HepG2 (cell line): ENCODE data around the gene ERBB3. TPM values are rescaled to one million over a fixed set of nuclear protein-coding genes. Genes with fewer than 3 reads are reported as not detected.

Source experiments
- BCL6 ChIP-seq: IDR thresholded peaks from 2 replicates; pipeline ENCODE4 v1.6.1; 2016; ENCODE audit warnings: missing genetic modification reagents, missing compliant biosample characterization
- CREB1 ChIP-seq, 2 experiments: fragments of 450-650 bp in 1 of 2; IDR thresholded peaks; 2 replicates each; pipeline ENCODE4 v1.6.1; 2016 to 2017; ENCODE audit warnings: control low read depth in 1 of 2, mild to moderate bottlenecking in 1 of 2, missing compliant biosample characterization in 1 of 2, missing genetic modification characterization in 1 of 2
- FOXA1 ChIP-seq, 2 experiments: fragments of 450-650 bp in 1 of 2; sonication (generic) in 1 of 2; formaldehyde crosslinking in 1 of 2; IDR thresholded peaks; 2 replicates each; pipeline versions ENCODE4 v1.4.0 to v1.6.1; 2016 to 2020; ENCODE audit warnings: missing genetic modification reagents in 1 of 2
- GATAD1 ChIP-seq: IDR thresholded peaks from 2 replicates; pipeline ENCODE4 v1.6.1; 2016; ENCODE audit warnings: missing genetic modification reagents, missing compliant biosample characterization
- KLF15 ChIP-seq: sonication (generic); formaldehyde crosslinking; IDR thresholded peaks from 2 replicates; pipeline ENCODE4 v1.8.1; 2023; ENCODE audit warnings: borderline replicate concordance, mild to moderate bottlenecking, inconsistent platforms, missing genetic modification reagents, mixed read lengths
- NAIF1 ChIP-seq: sonication (generic); formaldehyde crosslinking; IDR thresholded peaks from 2 replicates; pipeline ENCODE4 v1.5.0; 2020; ENCODE audit warnings: mild to moderate bottlenecking, missing genetic modification reagents, borderline replicate concordance
- RBM22 ChIP-seq: fragments of 200-400 bp; formaldehyde crosslinking; optimal IDR thresholded peaks from 2 replicates; pipeline ENCODE3; 2017; ENCODE audit warnings: mild to moderate bottlenecking, low read length, moderate library complexity
- RXRB ChIP-seq: IDR thresholded peaks from 2 replicates; pipeline ENCODE4 v1.6.1; 2016; ENCODE audit warnings: borderline replicate concordance, missing genetic modification reagents, missing compliant biosample characterization
- YEATS4 ChIP-seq: sonication (generic); formaldehyde crosslinking; IDR thresholded peaks from 2 replicates; pipeline ENCODE4 v1.4.0; 2020; ENCODE audit warnings: missing genetic modification reagents, borderline replicate concordance
- ZMYM3 ChIP-seq: sonication (generic); formaldehyde crosslinking; IDR thresholded peaks from 2 replicates; pipeline ENCODE4 v1.5.1; 2020; ENCODE audit warnings: mild to moderate bottlenecking, missing genetic modification reagents
- ZNF263 ChIP-seq: sonication (generic); formaldehyde crosslinking; IDR thresholded peaks from 2 replicates; pipeline ENCODE4 v1.4.0; 2020; ENCODE audit warnings: missing genetic modification reagents
- ZNF567 ChIP-seq: sonication (generic); formaldehyde crosslinking; IDR thresholded peaks from 2 replicates; pipeline ENCODE4 v1.8.1; 2023; ENCODE audit warnings: mild to moderate bottlenecking, missing genetic modification reagents, borderline replicate concordance
- ZNF577 ChIP-seq: sonication (generic); formaldehyde crosslinking; IDR thresholded peaks from 2 replicates; pipeline ENCODE4 v1.4.0; 2020; ENCODE audit warnings: mild to moderate bottlenecking, low read depth, missing genetic modification reagents, borderline replicate concordance
- ZNF740 ChIP-seq: sonication (generic); formaldehyde crosslinking; IDR thresholded peaks from 2 replicates; pipeline ENCODE4 v1.4.0; 2020; ENCODE audit warnings: missing genetic modification reagents
- ZNF788 ChIP-seq: sonication (generic); formaldehyde crosslinking; IDR thresholded peaks from 2 replicates; pipeline ENCODE4 v1.5.0; 2020; ENCODE audit warnings: mild to moderate bottlenecking, missing genetic modification reagents, borderline replicate concordance
- polyA plus RNA-seq, 8 experiments: library from polyadenylated mRNA; depleted of rRNA in 3 of 8; stranded (reverse) in 7 of 8; unstranded in 1 of 8; fragments of >200 nt; fragmentation: Illumina TruSeq in 4 of 8; extraction: Trizol in 4 of 8; gene quantifications; 2 replicates each; pipeline versions ENCODE4 v1.2.1 to v1.2.3, GENCODE V29; 2011 to 2016; ENCODE audit warnings: low read depth in 4 of 8, missing spikeins in 1 of 8, mixed read lengths in 1 of 8; ENCODE audit not compliant: insufficient read depth in 1 of 8
- total RNA-seq, 5 experiments: library from RNA; depleted of rRNA; stranded (reverse); fragments of >200 nt; fragmentation: Illumina TruSeq; extraction: Trizol; gene quantifications; 2 replicates each; pipeline ENCODE4 v1.2.3, GENCODE V29; 2016; ENCODE audit warnings: low read depth in 1 of 5
- TF ChIP-seq, protein P1 (sequence below): IDR thresholded peaks from 2 replicates; pipeline ENCODE4 v1.6.1; 2016; ENCODE audit warnings: missing compliant biosample characterization, missing genetic modification reagents, borderline replicate concordance

Gene ERBB3
- total and polyA plus RNA-seq, 2 of the 13 experiments (the other 11 are each of a cell fraction or from before 2014, with no cell fraction given), result 93.6 to 358 TPM

- TF ChIP-seq RXRB (CRISPR knock-in tag), result peak; percentile 18; the same call in 1 of the 2 replicates
- peak; percentile 40; the same call in 1 of the 2 replicates for TF ChIP-seq BCL6 (CRISPR knock-in tag)
- TF ChIP-seq YEATS4 (CRISPR knock-in tag), result peak; percentile 25; the same call in 1 of the 2 replicates
- TF ChIP-seq NAIF1 (CRISPR knock-in tag), result 0 out of 2 replicates have a peak, but pooled peaks have one; percentile 37
- TF ChIP-seq RBM22, result peak; percentile 84
- TF ChIP-seq ZMYM3 (CRISPR knock-in tag), result peak; percentile 53; the same call in 1 of the 2 replicates
- peak; percentile 76 for TF ChIP-seq ZNF740 (CRISPR knock-in tag)
- TF ChIP-seq KLF15, result peak; percentile 72; the same call in 1 of the 2 replicates
- 0 out of 2 replicates have a peak, but pooled peaks have one; percentile 28 for TF ChIP-seq ZNF788 (CRISPR knock-in tag)
- TF ChIP-seq CREB1 (IDR thresholded peaks at IDR 0.05), result no peak
- TF ChIP-seq CREB1 (CRISPR knock-in tag; IDR thresholded peaks at IDR 0.05), result 0 out of 2 replicates have a peak, but pooled peaks have one; percentile 1
- no peak for TF ChIP-seq ZNF577 (CRISPR knock-in tag)
- TF ChIP-seq FOXA1 (IDR thresholded peaks at IDR 0.05), result no peak
- 0 out of 2 replicates have a peak, but pooled peaks have one; percentile 6 for TF ChIP-seq FOXA1 (CRISPR knock-in tag; IDR thresholded peaks at IDR 0.05)
- 0 out of 2 replicates have a peak, but pooled peaks have one; percentile 36 for TF ChIP-seq GATAD1
- TF ChIP-seq, protein P1, sequence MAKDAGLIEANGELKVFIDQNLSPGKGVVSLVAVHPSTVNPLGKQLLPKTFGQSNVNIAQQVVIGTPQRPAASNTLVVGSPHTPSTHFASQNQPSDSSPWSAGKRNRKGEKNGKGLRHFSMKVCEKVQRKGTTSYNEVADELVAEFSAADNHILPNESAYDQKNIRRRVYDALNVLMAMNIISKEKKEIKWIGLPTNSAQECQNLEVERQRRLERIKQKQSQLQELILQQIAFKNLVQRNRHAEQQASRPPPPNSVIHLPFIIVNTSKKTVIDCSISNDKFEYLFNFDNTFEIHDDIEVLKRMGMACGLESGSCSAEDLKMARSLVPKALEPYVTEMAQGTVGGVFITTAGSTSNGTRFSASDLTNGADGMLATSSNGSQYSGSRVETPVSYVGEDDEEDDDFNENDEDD (CRISPR knock-in tag), result peak; percentile 69; the same call in 1 of the 2 replicates
- TF ChIP-seq ZNF263, result peak; percentile 38; the same call in 1 of the 2 replicates
- 0 out of 2 replicates have a peak, but pooled peaks have one; percentile 46 for TF ChIP-seq ZNF567 (CRISPR knock-in tag)
These were observed 838 bp upstream of the ERBB3 start (continued) for GRCh38 chr12:56078931-56079722.
